Measurements from ENCODE around the gene ITGBL1.

DNA sequence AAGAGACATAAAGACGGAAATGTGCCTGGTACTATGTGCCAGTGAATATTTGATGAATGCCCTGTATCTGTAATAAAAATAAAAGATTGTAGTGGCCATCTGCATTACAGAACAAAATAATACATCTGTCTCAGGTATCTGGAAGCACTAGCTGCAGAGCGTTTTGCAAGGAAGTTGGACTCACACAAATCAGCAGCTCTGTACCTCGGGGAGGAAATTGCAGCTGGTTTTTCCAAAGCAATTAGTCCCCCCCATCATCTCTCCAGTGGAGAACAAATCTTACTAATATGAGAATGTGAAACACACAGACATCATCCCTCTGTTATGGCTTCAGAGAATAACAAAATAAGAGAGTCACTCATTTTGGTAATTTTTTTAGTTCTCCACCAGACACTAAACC, 245.3 kb downstream of the ITGBL1 start:
- TF ChIP-seq, protein P1, sequence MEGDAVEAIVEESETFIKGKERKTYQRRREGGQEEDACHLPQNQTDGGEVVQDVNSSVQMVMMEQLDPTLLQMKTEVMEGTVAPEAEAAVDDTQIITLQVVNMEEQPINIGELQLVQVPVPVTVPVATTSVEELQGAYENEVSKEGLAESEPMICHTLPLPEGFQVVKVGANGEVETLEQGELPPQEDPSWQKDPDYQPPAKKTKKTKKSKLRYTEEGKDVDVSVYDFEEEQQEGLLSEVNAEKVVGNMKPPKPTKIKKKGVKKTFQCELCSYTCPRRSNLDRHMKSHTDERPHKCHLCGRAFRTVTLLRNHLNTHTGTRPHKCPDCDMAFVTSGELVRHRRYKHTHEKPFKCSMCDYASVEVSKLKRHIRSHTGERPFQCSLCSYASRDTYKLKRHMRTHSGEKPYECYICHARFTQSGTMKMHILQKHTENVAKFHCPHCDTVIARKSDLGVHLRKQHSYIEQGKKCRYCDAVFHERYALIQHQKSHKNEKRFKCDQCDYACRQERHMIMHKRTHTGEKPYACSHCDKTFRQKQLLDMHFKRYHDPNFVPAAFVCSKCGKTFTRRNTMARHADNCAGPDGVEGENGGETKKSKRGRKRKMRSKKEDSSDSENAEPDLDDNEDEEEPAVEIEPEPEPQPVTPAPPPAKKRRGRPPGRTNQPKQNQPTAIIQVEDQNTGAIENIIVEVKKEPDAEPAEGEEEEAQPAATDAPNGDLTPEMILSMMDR (IDR thresholded peaks at IDR 0.05; ENCODE audit: low read depth, low read length): no peak
- TF ChIP-seq POLR2A (IDR thresholded peaks at IDR 0.05; ENCODE audit: extremely low read depth, insufficient read length): no peak
- TF ChIP-seq MAX (IDR thresholded peaks at IDR 0.05; ENCODE audit: low read depth, low read length): no peak
